ENCODE measurements around the gene ITGB1.

GRCh38 chr10:32955790-32956189, 2.2 kb downstream of the ITGB1 start:
- TF ChIP-seq CTCF (conservative IDR thresholded peaks at IDR 0.05) (no peak), EZH2 (IDR thresholded peaks at IDR 0.05; ENCODE audit: low read depth) (no peak)
